ENCODE results near the gene NANOS3. TPM values are rescaled to one million over a fixed set of nuclear protein-coding genes. Genes with fewer than 3 reads are reported as not detected.

Gene NANOS3
- total RNA-seq, 1 donor from 2014 or later = not detected

DNA sequence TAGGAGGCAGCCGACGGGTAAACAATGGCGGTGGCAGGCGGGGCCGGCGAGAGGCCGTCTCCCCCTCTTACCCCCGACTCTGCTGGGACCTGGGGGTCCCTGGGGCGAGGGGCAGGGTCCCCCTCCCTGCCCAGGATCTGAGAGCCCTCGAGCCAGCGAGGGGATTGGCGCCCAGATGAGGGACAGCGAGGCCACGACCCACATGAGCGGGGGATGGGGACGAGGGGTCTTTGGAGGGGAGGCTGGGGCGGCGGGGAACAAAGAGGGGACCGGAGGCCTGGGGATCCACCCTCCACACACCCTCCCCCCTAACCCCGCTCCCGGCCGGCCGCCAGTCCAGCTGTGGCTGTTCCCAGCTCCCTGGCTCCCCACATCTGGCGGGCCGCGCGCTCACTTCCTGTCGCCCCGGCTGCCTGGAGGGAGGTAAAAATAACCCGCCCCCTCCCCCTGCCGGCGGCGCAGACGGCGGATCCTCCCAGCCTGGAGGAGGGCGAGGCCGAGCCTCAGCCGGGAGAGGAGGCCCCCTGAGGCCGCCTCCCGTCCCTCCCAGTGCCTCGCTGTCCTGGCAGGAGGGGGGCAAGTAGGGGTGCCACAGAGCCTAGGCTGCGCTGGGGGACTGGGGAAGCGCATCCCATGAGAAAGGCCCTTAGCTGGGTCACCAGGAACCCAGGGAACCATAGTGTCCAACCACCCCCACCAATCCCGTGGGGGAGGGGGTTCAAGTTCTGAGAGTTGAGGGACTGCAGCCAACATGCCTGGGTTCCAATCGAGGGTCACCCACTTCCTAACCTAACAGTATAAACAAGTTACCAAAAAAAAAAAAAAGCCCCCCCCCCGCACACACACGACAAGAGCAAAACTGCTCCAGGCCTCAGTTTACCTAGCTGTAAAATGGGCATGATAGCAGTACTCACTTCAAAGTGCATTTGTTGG is 29.3 kb upstream of the NANOS3 start:
- Histone ChIP-seq H4K20me1 (ENCODE audit: low read depth) (no peaks in the 10 kb centered on the region), H3K4me3 (peak overlapping the region; percentile 63), H3K9ac (peak overlapping the region; percentile 40), H3K4me1 (peaks cover 23% of the 10 kb centered on the region), H3K9me3 (ENCODE audit: low read depth) (no peaks in the 10 kb centered on the region), H3F3A (ENCODE audit: low read depth) (peaks cover 60% of the 10 kb centered on the region), H3K27ac (peak overlapping the region; percentile 95), H3K4me2 (peak overlapping the region; percentile 80), H3K36me3 (no peaks in the 10 kb centered on the region), H3K79me2 (ENCODE audit: low read depth) (no peaks in the 10 kb centered on the region), H3K27me3 (peaks cover 13% of the 10 kb centered on the region), H2AFZ (replicated peaks) (peak overlapping the region; percentile 58)
- TF ChIP-seq EZH2phosphoT487 (IDR thresholded peaks at IDR 0.05) = no peak
- TF ChIP-seq EZH2 (IDR thresholded peaks at IDR 0.05) = no peak
- TF ChIP-seq, protein P1, sequence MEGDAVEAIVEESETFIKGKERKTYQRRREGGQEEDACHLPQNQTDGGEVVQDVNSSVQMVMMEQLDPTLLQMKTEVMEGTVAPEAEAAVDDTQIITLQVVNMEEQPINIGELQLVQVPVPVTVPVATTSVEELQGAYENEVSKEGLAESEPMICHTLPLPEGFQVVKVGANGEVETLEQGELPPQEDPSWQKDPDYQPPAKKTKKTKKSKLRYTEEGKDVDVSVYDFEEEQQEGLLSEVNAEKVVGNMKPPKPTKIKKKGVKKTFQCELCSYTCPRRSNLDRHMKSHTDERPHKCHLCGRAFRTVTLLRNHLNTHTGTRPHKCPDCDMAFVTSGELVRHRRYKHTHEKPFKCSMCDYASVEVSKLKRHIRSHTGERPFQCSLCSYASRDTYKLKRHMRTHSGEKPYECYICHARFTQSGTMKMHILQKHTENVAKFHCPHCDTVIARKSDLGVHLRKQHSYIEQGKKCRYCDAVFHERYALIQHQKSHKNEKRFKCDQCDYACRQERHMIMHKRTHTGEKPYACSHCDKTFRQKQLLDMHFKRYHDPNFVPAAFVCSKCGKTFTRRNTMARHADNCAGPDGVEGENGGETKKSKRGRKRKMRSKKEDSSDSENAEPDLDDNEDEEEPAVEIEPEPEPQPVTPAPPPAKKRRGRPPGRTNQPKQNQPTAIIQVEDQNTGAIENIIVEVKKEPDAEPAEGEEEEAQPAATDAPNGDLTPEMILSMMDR (IDR thresholded peaks at IDR 0.05) = peak; percentile 33
- Mint-ChIP-seq H3K36me3 (no peaks in the 10 kb centered on the region), H3K4me3 (peak overlapping the region; percentile 83), H3K4me1 (peaks cover 48% of the 10 kb centered on the region), H3K27ac (peak overlapping the region; percentile 100), H3K9me3 (no peaks in the 10 kb centered on the region), H3K27me3 (ENCODE audit: insufficient read depth, low read depth) (peaks cover 20% of the 10 kb centered on the region)
- DNase-seq (ENCODE audit: low spot score) = peak; percentile 91

DNA sequence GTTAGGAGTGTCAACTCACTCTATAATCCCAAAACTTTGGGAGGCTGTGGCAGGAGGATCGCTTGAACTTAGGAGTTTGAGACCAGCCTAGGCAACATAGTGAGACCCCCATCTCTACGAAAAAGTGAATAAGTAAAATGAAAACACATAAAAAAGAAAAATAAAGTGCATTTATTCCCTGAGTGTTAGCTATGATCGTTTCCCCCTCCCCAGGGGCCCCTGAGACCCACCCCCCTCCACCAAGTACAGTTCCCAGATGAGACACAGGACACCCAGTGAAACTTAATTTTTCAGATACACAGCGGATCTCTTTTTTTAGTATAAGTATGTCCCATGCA is 28.6 kb upstream of the NANOS3 start:
- H3K27me3 Mint-ChIP-seq (ENCODE audit: insufficient read depth, low read depth) = peaks cover 20% of the 10 kb centered on the region
- H3K27ac ChIP-seq = no peak overlapping the region
- peaks cover 8% of the 10 kb centered on the region for H3K27me3 ChIP-seq
- TF ChIP-seq EZH2phosphoT487 (IDR thresholded peaks at IDR 0.05) = no peak
- TF ChIP-seq, protein P1 (IDR thresholded peaks at IDR 0.05) = no peak
- H3K4me3 Mint-ChIP-seq = peak overlapping the region; percentile 71
- no peaks in the 10 kb centered on the region for H3K9me3 Mint-ChIP-seq
- H3K4me2 ChIP-seq = peak overlapping the region; percentile 80
- peaks cover 47% of the 10 kb centered on the region for H3K4me1 Mint-ChIP-seq
- peaks cover 19% of the 10 kb centered on the region for H3K4me1 ChIP-seq
- H3F3A ChIP-seq (ENCODE audit: low read depth) = peaks cover 60% of the 10 kb centered on the region
- H3K79me2 ChIP-seq (ENCODE audit: low read depth) = no peaks in the 10 kb centered on the region
- no peaks in the 10 kb centered on the region for H3K36me3 ChIP-seq
- peak overlapping the region; percentile 63 for H3K4me3 ChIP-seq
- peak overlapping the region; percentile 64 for H3K27ac Mint-ChIP-seq
- no peaks in the 10 kb centered on the region for H3K36me3 Mint-ChIP-seq
- no peak overlapping the region for H2AFZ ChIP-seq (replicated peaks)
- no peaks in the 10 kb centered on the region for H3K9me3 ChIP-seq (ENCODE audit: low read depth)
- no peak overlapping the region for H3K9ac ChIP-seq
- no peaks in the 10 kb centered on the region for H4K20me1 ChIP-seq (ENCODE audit: low read depth)
- DNase-seq (ENCODE audit: low spot score) = no peak

DNA sequence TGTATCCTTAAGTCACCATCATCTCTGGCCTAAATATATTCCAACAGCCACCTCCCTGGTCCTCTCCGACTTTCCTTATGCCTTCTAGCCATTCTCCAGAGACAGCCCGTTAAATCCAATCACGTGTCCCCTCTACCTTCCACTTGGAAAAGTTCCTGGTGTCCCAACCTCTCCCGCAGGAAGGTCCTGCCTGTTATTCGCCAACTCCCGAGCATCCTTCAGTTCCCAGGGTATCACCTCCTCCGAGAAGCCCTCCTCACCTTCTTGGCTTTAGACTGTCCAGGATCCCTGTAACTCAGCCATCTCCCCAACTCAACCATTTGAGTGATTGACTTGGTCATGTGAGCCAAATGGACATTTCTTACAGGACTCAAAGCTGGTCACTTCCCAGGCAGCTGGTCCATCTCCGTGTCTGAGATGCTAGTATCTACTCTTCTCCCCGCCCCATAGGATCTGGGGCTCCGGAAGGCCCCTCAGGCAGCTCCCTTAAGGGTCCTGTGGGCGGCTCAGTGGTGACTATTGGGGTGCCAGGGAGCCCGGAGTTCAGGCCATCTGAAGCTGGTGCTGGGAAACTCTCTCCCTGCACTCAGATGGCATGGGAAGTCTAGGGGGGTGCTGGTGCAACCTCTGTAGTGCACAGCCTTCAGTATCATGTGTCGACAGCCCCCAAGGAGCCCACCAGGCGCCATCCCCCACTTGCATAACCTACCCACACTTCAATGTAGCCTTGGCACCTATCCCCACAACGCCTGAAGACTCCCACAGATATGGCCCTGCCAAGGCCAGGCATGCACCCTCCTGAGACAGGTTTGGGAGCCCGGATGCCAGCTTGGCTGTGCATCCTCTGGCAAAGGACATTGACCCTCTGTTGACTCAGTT is 27.9 kb upstream of the NANOS3 start:
- Histone ChIP-seq H2AFZ (replicated peaks) (no peak overlapping the region), H4K20me1 (ENCODE audit: low read depth) (no peaks in the 10 kb centered on the region), H3K4me2 (no peak overlapping the region), H3K79me2 (ENCODE audit: low read depth) (no peaks in the 10 kb centered on the region), H3F3A (ENCODE audit: low read depth) (peaks cover 53% of the 10 kb centered on the region), H3K27me3 (peaks cover 7% of the 10 kb centered on the region), H3K27ac (no peak overlapping the region), H3K4me1 (peaks cover 12% of the 10 kb centered on the region), H3K4me3 (no peak overlapping the region), H3K9ac (no peak overlapping the region), H3K36me3 (no peaks in the 10 kb centered on the region), H3K9me3 (ENCODE audit: low read depth) (no peaks in the 10 kb centered on the region)
- Mint-ChIP-seq H3K27me3 (ENCODE audit: insufficient read depth, low read depth) (peaks cover 19% of the 10 kb centered on the region), H3K4me3 (peak overlapping the region; percentile 54), H3K27ac (peak overlapping the region; percentile 95), H3K4me1 (peaks cover 40% of the 10 kb centered on the region), H3K9me3 (no peaks in the 10 kb centered on the region), H3K36me3 (no peaks in the 10 kb centered on the region)
- no peak for DNase-seq (ENCODE audit: low spot score)
- TF ChIP-seq EZH2phosphoT487 (IDR thresholded peaks at IDR 0.05) = no peak
- TF ChIP-seq, protein P1 (IDR thresholded peaks at IDR 0.05) = no peak
- no peak for TF ChIP-seq EZH2 (IDR thresholded peaks at IDR 0.05)

All from neural progenitor cell (in vitro differentiated cells).